GM19328 (cell line): ENCODE results near the gene COX4I2.
A peak's percentile ranks its signal among the peaks of the same experiment; 100 is the strongest.
"Not testable (repeated sequence)": the region's sequence is repeated elsewhere in the genome, so short reads cannot be mapped to it uniquely, and the experiment has no call there.

Source experiments
- ATAC-seq: cut with Tn5 transposase; IDR thresholded peaks from one replicate; pipeline ENCODE4 v1.9.1; 2021; ENCODE audit warnings: mild to moderate bottlenecking, moderate library complexity; ENCODE audit not compliant: unreplicated experiment

The COX4I2 gene

GRCh38 chr20:31637660-31638059 is at the start of gene COX4I2:
Gene COX4I2 (plus strand): TSS chr20:31637912. CDS start chr20:31639018, 1,106 bp downstream.
- no peak for ATAC-seq

DNA sequence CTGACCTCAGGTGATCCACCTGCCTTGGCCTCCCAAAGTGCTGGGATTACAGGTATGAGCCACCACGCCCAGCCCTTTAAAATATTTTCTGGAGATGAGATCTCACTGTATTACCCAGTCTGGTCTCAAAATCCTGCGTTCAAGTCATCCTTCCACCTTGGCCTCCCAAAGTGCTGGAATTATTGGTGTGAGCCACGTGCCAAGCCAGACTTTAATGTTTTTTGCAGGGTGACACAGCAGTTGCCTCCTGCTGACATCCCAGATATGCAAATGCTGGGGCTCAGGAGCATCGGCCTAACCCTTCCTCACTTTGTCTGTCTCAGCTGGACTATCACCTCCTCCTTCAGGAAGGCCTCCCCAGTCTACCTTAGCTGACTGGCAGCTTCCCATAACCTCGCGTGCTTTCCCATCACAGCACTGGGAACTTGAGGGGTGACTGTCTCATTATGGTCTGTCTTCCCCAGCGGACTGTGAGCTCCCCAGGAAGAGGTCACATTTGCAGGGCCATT is 46.9 kb upstream of the COX4I2 start:
- ATAC-seq, result no peak

DNA sequence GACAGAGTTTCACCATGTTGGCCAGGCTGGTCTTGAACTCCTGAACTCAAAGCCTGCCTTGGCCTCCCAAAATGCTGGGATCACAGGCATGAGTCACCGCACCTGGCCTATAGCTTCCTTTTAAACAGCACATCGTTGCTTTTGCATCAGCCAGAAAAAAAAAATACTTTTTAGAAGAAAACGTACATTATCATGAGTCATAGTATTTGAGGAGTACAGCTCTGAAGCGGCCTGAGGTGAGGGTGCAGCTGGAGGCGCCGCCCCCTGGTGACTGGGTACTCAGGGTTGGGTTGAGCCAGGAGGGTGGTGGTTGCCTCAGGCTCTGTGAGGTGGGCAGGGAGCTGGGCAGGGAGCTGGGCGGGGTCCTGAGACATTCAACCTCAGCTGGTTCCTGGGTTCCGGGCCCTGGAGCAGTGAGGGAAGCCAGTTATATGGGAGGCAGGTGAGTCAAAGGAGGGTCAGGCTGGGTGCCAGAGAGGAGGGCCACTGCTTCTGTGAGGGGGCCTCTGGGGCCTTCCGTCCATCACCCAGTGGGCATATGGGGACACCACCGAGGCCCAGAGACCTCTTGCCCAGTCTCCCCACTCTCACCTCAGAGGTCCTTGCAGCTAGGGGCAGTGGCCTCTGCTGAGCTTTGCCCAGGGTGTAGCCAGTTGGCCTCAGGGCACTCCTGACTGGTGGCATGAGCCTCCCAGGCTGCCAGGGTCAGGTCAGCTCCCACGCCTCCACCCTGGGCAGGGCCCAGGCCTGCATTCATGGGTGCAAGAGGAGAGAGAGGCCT is 44.3 kb upstream of the COX4I2 start:
- no peak for ATAC-seq

DNA sequence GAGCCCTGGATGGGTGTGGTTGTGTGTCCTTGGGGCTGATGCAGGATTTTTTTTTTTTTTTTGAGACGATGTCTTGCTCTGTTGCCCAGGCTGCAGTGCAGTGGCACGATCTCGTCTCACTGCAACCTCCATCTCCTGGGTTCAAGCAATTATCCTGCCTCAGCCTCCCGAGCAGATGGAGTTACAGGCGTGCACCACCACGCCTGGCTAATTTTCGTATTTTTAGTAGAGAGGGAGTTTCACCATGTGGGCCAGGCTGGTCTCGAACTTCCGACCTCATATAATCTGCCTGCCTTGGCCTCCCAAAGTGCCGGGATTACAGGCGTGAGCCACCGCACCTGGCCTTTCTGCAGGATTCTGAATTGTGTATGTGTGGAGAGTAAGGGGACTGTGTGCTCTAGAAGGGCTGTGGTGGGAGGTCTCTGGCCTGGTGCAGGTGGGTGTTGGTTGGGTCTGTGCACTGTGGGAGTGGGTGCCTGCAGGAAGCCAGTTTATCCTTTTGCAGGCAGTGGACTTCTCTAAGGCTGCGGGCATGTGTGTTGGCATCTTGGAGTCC is 43.6 kb upstream of the COX4I2 start:
- no peak for ATAC-seq

DNA sequence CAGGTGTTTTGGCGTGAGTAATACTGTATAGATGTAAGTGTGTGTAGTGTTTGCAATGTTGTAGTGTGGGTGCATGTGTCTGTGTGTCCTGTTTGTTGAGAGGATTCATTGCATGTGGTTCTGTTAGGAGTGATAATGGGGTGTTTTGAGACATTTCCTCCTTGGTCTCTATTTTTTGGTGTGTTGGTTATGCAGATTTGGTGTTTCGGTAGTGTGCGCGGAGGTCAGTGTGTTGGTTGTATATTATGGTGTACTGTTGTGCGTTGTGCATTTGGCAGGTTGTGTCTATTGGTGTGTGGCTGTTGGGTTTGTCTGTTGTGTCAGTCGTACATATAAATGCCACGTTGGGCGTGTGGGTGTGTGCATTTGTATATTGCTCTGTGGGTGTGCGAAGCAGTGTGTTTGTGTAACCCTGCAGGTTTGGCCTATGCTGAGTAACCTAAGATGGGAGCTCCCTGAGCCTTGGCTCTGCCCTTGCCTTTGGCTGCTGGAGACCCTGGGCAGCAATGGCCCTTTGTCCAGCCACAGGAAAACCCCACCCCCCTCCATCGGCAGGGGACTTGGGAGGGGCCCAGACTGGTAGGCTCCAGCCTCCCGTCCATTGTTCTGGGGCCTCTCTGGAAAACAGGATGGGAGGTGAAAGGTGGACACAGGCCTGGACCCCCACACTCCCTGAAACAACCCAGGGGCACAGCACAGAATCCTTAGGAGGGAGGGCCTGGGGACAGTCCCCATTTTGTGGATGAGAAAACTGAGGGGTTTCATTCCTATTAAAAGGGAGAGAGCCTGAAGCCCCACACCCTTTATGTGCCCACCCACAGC is 42.9 kb upstream of the COX4I2 start:
- no peak for ATAC-seq

DNA sequence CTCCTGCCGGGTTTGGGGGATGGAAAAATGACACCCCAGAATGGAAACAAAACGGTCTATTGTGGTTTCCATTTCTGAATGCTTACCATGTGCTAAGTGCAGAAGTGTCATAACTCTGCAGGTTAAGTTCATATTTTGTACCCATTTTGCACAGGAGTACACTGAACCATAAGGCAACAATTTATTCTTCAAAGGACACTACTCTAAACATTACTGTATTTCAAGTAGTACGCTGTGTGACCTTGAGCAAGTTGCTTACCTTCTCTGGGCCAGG is 42.4 kb upstream of the COX4I2 start:
- ATAC-seq, result no peak

DNA sequence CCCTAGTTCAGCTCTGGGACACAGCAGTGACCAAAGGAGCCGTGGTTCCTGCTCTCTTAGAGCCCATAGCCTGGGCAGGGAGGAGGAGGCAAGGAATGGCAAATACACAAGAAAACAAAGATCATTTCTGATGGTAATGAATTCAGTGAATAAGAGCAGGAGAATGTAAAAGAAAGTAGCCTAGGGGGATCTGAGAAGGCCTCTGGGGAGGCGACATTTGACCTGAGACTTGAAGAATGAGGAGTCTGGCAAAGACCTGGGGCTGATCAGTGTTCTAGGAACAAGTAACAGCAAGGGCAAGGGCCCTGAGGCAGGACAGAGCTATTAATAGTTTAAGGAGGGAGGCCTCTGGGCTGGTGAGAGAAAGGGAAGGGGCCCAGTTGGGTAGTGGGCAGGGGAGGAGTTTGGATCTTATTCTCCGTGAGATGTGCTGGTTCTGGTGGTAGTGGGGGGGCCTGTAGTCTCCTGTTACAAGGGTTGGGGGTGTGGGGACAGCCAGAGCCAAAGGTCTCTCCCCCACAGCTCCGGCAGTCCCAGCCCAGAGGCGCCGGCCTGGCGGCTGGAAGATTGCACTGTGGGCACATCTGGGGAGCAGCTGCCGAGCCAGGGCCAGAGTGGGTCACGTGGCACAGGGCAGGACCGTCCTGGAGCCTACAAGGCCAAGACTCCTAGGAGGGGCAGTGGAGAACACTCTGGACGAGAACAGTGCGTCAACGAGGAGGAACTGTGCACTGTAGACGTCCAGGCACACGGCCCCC is 41.9 kb upstream of the COX4I2 start:
- ATAC-seq, result no peak

DNA sequence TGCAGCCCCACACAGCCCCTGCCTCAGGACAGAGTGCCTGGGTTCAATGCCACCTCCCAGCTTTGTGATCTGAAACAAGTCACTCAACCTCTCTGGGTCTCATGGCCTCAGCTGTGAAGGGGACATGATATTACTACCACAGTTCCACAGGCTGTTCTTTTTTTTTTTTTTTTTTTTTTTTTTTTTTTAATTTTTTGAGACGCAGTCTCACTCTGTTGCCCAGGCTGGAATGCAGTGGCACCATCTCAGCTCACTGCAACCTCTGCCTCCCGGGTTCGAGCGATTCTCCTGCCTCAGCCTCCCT is 41.3 kb upstream of the COX4I2 start:
- ATAC-seq, result not testable (repeated sequence)

DNA sequence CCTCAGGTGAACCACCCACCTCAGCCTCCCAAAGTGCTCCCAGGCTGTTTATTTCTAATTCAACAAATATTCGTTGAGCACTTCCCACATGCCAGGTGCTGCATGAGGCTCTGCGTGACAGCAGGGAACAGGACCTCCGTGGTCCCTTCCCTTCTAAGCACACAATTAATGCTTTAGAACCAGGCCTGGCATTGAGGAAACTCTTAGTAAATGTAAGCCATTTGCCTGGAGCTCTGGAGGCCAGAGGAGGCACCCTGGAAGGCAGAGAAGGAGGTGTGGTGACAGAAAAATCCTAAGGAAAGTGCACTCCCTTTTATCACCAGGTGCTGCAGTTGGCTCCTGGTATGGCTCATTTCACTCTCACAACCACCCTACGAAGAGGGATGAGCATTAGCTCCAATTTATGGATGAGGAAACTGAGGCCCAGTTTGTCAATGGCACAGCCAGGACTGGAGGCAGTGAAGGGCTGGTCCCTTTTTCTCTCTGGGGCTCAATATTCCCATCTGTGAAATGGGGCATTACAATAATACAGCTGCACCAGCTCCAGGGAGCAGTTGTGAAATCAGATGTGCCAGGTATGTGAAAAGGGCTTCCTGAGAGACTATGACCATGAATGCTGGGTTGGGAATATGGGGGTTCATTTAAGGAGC is 40.8 kb upstream of the COX4I2 start:
- ATAC-seq, result no peak

- no peak for ATAC-seq
Observed at GRCh38 chr20:31597481-31597855, 40.2 kb upstream of the COX4I2 start.

DNA sequence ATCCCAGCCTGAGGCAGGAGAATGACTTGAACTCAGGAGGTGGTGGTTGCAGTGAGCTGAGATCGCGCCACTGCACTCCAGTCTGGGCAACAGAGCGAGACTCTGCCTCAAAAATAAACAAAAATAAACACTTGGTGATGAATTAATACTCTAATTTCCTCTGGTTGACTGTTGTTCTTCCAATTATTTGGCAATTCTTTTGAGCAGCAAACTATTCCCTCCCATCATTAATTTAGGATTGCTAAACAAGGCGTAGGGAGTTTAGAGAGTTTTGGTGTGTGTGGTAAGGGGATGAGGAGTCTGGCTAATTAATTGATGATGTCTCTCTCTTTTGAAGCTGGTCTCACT is 35.3 kb upstream of the COX4I2 start:
- no peak for ATAC-seq

GRCh38 chr20:31602779-31603441 is 34.8 kb upstream of the COX4I2 start:
- ATAC-seq, result peak; percentile 61

DNA sequence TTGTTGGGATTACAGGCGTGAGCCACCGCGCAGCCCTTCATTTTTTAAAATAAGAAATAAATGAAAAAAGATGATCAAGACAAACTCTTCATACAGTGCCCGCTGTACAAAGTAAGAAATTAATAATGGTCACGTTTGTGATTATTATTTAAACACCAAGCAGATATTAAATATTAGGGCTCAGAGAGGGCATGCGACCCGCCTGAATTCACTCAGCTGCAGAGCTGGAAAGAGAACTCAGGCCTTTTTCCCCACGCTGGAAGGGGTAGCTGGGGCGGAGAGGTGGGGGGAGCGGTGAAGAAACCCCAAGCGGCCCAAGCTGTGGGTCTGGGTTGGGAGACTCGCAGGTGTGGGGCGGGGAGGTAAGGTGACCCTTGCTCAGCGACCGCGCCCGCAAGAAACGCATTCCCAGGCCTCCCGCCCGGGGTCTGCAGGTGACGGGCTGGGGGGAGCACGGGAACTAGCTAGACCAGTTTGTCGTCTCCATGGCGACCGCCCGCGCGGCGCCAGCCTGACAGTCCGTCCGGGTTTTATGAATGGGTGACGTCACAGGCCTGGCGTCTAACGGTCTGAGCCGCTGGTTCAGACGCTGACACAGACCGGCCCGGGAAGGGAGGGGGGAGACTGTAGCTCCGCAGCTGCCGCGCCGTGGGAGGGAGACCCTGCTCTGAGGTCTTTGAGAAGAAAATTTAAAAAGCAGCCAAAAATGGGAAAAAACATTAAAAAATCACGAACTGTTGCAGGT is 33.7 kb upstream of the COX4I2 start:
- no peak for ATAC-seq

GRCh38 chr20:31604567-31605030 is 33.1 kb upstream of the COX4I2 start:
- ATAC-seq, result no peak

- peak; percentile 89 for ATAC-seq
Observed at GRCh38 chr20:31605031-31605901, 32.4 kb upstream of the COX4I2 start, which contains the start of gene ID1. Gene ID1 (plus strand): TSS chr20:31605289. CDS start chr20:31605388, 99 bp downstream.

DNA sequence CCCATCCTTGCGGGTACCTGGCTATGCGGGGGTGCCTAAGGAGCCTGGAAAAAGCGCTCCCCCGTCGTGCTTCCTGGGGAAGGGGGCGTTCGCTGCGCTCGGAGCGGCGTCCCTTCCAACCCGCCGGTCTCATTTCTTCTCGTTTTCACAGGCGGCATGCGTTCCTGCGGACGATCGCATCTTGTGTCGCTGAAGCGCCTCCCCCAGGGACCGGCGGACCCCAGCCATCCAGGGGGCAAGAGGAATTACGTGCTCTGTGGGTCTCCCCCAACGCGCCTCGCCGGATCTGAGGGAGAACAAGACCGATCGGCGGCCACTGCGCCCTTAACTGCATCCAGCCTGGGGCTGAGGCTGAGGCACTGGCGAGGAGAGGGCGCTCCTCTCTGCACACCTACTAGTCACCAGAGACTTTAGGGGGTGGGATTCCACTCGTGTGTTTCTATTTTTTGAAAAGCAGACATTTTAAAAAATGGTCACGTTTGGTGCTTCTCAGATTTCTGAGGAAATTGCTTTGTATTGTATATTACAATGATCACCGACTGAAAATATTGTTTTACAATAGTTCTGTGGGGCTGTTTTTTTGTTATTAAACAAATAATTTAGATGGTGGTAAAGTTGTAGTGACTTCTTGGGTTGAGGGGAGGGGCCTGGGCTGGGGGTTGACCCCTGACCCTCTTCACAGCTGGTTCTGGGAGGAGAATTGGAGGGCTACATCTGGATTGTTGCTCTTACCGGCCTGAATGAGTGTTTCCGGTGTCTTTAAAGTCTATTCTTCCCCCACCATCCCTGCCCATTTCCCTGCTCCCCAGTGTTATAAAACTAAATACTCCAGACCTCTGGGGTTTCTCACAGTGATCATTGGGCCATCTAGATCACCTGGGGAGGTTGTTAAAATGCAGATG is 31.6 kb upstream of the COX4I2 start:
- ATAC-seq, result no peak

DNA sequence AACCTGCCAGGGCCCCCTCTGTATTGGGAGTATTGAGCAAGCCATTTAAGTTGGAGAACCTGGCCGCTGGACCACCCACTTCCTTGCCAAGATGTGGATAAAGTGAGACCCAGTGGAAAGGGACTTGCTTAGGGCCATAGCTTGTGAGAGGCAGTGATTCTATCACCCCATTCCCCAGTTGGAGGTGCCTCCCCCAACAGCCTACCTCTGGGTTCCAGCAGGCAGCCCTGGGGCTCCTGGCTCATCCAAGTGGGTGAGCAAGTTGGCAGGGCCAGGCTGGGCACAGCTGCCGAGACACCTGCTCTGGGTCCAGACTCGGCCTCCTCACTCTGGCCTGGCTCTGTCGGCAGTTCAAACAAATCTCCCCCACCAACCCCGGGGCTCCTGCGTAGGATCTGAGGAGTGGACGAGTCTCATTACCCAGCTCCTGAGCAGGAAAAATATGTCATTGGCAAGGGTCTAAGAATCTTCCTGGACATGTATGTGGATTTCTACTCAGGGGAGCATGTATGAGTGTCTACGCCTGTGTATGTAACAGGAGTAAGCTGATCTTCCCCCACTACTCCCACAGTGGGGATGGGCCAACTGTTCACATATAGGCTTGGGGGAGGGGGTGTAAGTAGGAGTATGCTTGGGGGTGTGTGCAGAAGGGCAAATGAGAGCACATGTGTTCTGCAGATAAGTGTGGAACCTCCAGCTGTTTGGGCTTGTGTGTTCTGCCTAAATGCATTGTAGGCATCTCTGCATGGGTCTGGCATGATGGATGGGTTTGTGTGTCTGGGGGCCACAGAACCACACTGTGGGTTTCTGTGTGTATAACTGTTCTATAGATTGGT is 30.7 kb upstream of the COX4I2 start:
- ATAC-seq, result no peak
